Ishikawa (cell line): Measurements from ENCODE around the gene FOSL1.

ENCODE experiments used
- CEBPB ChIP-seq: IDR thresholded peaks from 2 replicates; pipeline ENCODE4 v1.6.1; 2012
- CREB1 ChIP-seq: IDR thresholded peaks from 2 replicates; pipeline ENCODE4 v1.6.1; 2012; ENCODE audit warnings: low read depth
- EGR1 ChIP-seq: IDR thresholded peaks from 2 replicates; pipeline ENCODE4 v1.6.1; 2012
- EP300 ChIP-seq: IDR thresholded peaks from 2 replicates; pipeline ENCODE4 v1.6.1; 2012; ENCODE audit warnings: borderline replicate concordance
- FOXM1 ChIP-seq: IDR thresholded peaks from 2 replicates; pipeline ENCODE4 v1.6.1; 2012; ENCODE audit warnings: low read depth, borderline replicate concordance
- MAX ChIP-seq: IDR thresholded peaks from 2 replicates; pipeline ENCODE4 v1.6.1; 2012
- NFIC ChIP-seq: IDR thresholded peaks from 2 replicates; pipeline ENCODE4 v1.6.1; 2012
- RAD21 ChIP-seq: IDR thresholded peaks from 2 replicates; pipeline ENCODE4 v1.6.1; 2012; ENCODE audit warnings: low read depth
- REST ChIP-seq: IDR thresholded peaks from 2 replicates; pipeline ENCODE4 v1.6.1; 2012; ENCODE audit warnings: low read depth, mild to moderate bottlenecking
- TAF1 ChIP-seq: IDR thresholded peaks from 2 replicates; pipeline ENCODE4 v1.6.1; 2012; ENCODE audit warnings: low read depth, mild to moderate bottlenecking
- TCF12 ChIP-seq: IDR thresholded peaks from 2 replicates; pipeline ENCODE4 v1.6.1; 2012; ENCODE audit warnings: low read depth
- TEAD4 ChIP-seq: IDR thresholded peaks from 2 replicates; pipeline ENCODE4 v1.6.1; 2012
- USF1 ChIP-seq: IDR thresholded peaks from 2 replicates; pipeline ENCODE4 v1.6.1; 2012
- YY1 ChIP-seq: IDR thresholded peaks from 2 replicates; pipeline ENCODE4 v1.6.1; 2012; ENCODE audit warnings: low read depth
- ZBTB7A ChIP-seq: IDR thresholded peaks from 2 replicates; pipeline ENCODE4 v1.6.1; 2012; ENCODE audit warnings: low read depth

Gene FOSL1

GRCh38 chr11:65843811-65844210, 56.4 kb downstream of the FOSL1 start:
- TF ChIP-seq NFIC: no peak
- TF ChIP-seq FOXM1: no peak
- TF ChIP-seq RAD21: no peak
- TF ChIP-seq EP300: no peak
- TF ChIP-seq TCF12: no peak
- TF ChIP-seq TAF1: no peak
- no peak for TF ChIP-seq REST
- TF ChIP-seq USF1: no peak
- TF ChIP-seq YY1: no peak
- no peak for TF ChIP-seq CEBPB
- TF ChIP-seq CREB1: no peak
- no peak for TF ChIP-seq ZBTB7A
- TF ChIP-seq TEAD4: no peak
- TF ChIP-seq MAX: no peak
- TF ChIP-seq EGR1: no peak

GRCh38 chr11:65842144-65842543, 58.0 kb downstream of the FOSL1 start:
- TF ChIP-seq RAD21 (no peak), TEAD4 (no peak), REST (no peak), NFIC (no peak), EP300 (no peak), YY1 (no peak), TAF1 (no peak), MAX (no peak), CREB1 (no peak), EGR1 (no peak), FOXM1 (no peak), TCF12 (no peak), CEBPB (no peak), USF1 (no peak), ZBTB7A (no peak)
